Body of pancreas (tissue), 4 donors: ENCODE data around the gene GAN.

Source experiments
- CTCF ChIP-seq, 7 experiments: fragments of 450-650 bp in 4 of 7; fragments of 200-600 bp in 3 of 7; sonication (generic) in 3 of 7; IDR thresholded peaks; one replicate each; pipeline ENCODE4 v1.5.1; 2016 to 2019; ENCODE audit warnings: antibody characterized with exemption in 7 of 7
- POLR2A ChIP-seq, 3 donors: fragments of 450-650 bp; IDR thresholded peaks; one replicate each; pipeline ENCODE4 v1.6.1; 2016; ENCODE audit warnings: antibody characterized with exemption in 3 of 3, mild to moderate bottlenecking in 2 of 3

- TF ChIP-seq CTCF (IDR thresholded peaks at IDR 0.05) (no peak), POLR2A (IDR thresholded peaks at IDR 0.05) (no peak)
These were observed 101.0 kb downstream of the GAN start for GRCh38 chr16:81415751-81416150.
